Astrocyte of the cerebellum (primary cell): ENCODE data around the gene PDLIM3.

Source experiments
- DNase-seq: peaks from one replicate; pipeline ENCODE4 v3.0.0-alpha.2; 2011; ENCODE audit warnings: low read depth
- H3K4me3 ChIP-seq: 2 replicates; pipeline ENCODE4 v1.5.1; 2011; ENCODE audit warnings: mild to moderate bottlenecking, low read depth, low read length, moderate library complexity
- in situ Hi-C: cut with HindIII; loops from 2 replicates; pipeline ENCODE4 v1.10.0; 2017; ENCODE audit warnings: low sequenced_read_pairs
- TF ChIP-seq, protein P1 (sequence below): IDR thresholded peaks from 2 replicates; pipeline ENCODE4 v1.5.1; 2012; ENCODE audit warnings: low read length, low read depth, moderate library complexity, mild to moderate bottlenecking; ENCODE audit errors: missing control alignments

The PDLIM3 gene

DNA sequence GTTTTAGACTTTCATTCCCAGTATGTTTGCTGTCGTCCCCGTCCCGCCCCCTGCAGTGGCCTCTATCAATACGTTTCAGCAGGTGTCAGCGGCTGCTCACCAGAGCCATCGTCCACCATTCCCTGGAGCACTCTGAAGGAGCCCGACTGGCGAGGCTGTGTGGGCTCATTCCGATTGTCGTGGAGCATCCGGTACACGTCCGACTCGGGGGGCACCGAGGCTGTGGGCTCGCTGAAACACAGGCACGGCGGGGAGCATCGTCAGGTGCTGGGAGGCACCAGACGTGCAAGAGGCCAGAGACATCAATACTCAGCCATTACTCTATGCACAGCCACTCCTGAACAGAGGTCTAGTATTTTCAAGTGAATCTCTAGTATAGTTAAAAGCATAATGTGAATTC is 28.9 kb downstream of the PDLIM3 start:
- DNase-seq: no peak
- H3K4me3 ChIP-seq: no peak overlapping the region
- TF ChIP-seq, protein P1, sequence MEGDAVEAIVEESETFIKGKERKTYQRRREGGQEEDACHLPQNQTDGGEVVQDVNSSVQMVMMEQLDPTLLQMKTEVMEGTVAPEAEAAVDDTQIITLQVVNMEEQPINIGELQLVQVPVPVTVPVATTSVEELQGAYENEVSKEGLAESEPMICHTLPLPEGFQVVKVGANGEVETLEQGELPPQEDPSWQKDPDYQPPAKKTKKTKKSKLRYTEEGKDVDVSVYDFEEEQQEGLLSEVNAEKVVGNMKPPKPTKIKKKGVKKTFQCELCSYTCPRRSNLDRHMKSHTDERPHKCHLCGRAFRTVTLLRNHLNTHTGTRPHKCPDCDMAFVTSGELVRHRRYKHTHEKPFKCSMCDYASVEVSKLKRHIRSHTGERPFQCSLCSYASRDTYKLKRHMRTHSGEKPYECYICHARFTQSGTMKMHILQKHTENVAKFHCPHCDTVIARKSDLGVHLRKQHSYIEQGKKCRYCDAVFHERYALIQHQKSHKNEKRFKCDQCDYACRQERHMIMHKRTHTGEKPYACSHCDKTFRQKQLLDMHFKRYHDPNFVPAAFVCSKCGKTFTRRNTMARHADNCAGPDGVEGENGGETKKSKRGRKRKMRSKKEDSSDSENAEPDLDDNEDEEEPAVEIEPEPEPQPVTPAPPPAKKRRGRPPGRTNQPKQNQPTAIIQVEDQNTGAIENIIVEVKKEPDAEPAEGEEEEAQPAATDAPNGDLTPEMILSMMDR: no peak
- in situ Hi-C loops: no loop called here

DNA sequence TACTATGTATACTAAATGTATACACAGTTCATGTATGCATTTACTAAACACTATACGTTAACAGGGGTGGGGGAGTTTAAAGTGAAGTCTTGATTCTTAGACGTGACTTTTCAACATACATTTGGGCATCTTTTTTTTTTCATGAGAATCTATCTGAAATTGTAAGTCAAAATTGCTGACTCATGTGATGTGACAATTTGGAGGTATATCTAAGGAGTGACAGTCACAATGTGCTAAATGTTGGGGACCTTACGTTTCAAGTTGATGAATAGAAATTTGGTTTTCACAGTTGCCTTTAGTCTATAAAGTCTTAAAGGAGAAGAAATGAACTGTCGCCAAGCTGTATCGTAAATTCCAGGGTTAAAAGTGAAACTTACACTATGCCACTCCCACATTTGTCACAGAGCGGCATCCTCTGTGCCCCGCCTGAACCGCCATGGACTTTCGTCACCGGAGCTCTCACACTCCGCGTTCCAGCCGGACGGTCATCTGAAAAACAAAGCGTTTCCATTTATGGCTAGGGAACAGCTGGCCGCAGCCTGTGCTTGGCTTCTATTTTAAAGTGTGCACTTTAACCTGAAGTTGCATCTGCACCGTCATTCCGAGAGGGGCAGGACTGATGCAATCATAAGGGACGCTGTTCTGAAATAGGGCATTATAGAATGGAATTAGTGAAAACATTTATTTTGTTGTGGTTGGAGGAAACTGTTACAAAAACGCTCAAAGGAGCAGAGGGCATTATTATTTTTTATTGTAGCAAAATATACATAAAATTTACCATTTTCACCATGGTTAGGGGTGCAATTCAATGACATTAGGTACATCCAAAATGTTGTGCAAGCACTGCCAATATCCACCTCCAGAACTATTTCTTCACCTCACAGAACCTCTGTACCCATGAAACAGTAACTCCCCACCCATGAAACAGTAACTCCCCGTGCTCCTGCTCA is 30.9 kb downstream of the PDLIM3 start:
- H3K4me3 ChIP-seq: no peak overlapping the region
- no peak for DNase-seq
- TF ChIP-seq, protein P1: no peak
- in situ Hi-C loops: no loop called here

DNA sequence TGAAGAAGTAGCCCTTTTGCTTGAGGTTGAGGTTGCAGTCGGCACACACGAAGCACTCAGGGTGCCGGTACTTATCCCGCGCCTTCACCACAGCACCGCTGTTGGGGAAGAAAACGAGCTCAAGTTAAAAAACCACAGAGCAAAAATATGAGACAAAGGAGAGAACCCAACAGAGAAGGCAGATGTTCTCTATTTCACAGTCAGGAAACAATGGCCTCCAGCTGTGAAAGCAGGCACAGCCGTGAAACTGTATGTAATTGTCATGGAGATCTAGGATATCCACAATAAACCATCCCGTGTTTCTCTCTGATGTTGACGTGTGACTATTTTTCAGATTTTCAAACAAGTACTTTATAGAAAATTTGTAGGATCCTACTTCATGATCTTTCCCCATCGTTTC is 32.9 kb downstream of the PDLIM3 start:
- DNase-seq: peak; percentile 39
- TF ChIP-seq, protein P1: no peak
- H3K4me3 ChIP-seq: no peak overlapping the region
- in situ Hi-C loops: no loop called here

DNA sequence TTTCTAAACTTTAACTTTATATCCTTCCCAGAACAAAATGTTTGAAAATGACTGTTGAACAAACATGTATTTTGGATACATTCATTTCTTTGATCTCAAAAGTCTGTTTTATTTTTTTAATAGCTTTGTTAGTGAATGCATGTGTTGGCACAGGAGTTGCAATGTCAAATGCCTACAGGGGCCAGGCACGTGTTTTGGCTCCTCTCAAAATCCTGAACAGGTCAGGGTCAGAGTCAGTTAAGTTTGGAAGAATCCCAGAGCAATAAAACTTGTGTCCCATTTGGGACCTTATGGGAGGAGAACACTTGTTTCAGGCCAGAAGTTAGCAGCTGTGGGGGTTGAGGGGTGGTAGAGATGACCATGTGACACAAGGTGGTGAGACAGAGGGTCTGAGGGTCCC is 34.7 kb downstream of the PDLIM3 start:
- H3K4me3 ChIP-seq: no peak overlapping the region
- in situ Hi-C loops: no loop called here
- TF ChIP-seq, protein P1: no peak
- DNase-seq: no peak

DNA sequence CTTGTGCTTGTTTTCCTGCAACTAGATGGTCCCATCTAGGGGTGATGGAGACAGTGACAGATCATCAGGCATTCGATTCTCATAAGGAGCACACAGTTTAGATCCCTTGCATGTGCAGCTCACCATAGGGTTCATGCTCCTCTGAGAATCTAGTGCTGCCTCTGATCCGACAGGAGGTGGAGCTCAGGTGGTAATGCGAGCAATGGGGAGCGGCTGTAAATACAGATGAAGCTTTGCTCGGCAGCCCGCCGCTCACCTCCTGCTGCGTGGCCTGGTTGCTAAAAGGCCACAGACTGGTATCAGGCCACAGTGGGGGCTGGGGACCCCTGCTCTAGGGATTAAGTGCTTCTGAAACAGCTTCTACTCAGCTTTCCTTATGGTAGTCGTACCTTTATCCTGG is 35.3 kb downstream of the PDLIM3 start:
- no peak for DNase-seq
- TF ChIP-seq, protein P1: no peak
- no peak overlapping the region for H3K4me3 ChIP-seq
- in situ Hi-C loops: no loop called here

DNA sequence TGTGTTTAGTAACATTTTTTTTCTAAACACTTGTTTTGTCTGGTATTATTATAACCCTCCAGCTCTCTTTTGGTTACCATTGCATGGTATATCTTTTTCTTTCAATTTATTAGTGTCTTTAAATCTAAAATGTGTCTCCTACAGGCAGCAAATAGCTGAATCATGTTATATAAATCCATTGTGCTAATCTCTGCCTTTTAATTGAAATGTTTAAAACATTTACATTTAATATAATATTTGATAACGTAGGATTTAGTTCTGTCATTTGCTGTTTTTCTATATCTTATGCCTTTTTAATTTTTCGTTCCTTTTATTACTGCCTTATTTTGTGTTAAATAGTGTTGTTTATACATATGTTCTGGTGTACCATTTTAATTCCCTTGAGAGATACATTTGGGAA is 46.7 kb downstream of the PDLIM3 start:
- DNase-seq: no peak
- H3K4me3 ChIP-seq: no peak overlapping the region
- in situ Hi-C loops: no loop called here
- TF ChIP-seq, protein P1: no peak
